22Rv1 (cell line): ENCODE data around the gene KPRP.

ENCODE experiments used
- CTCF ChIP-seq: fragments of 450-650 bp; IDR thresholded peaks from 2 replicates; pipeline ENCODE4 v1.5.1; 2017; ENCODE audit warnings: mild to moderate bottlenecking
- ZFX ChIP-seq: fragments of 450-650 bp; IDR thresholded peaks from 2 replicates; pipeline ENCODE4 v1.6.1; 2017; ENCODE audit warnings: antibody characterized with exemption, borderline replicate concordance

DNA sequence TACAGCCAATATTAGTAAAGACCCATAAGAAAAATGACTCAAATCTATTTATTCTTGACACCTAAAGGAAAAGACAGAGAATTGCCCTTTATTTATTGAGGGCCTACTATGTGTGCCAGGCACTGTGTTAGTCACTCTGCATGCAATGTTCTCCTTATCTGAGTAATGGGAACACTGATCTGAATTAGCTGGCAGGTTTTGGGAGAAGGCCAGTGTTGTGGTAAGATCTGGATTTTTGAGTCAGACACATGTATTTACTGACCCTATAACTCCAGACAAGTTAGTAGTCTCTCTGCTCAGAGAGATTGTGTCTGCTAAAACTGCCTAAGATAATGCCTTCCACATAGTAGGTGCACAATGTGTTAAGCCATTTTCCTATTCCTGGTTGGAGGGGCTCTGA lies 32.6 kb upstream of the KPRP start:
- TF ChIP-seq CTCF (no peak), ZFX (no peak)
